HepG2 (cell line): Measurements from ENCODE around the gene RPS25. TPM values are rescaled to one million over a fixed set of nuclear protein-coding genes. Genes with fewer than 3 reads are reported as not detected.

ENCODE experiments used
- NFATC3 ChIP-seq: sonication (generic); formaldehyde crosslinking; IDR thresholded peaks from 2 replicates; pipeline ENCODE4 v1.5.1; 2020; ENCODE audit warnings: mild to moderate bottlenecking, missing genetic modification reagents
- NRL ChIP-seq: sonication (generic); formaldehyde crosslinking; IDR thresholded peaks from 2 replicates; pipeline ENCODE4 v1.5.0; 2020; ENCODE audit warnings: missing genetic modification reagents, mild to moderate bottlenecking, moderate library complexity, borderline replicate concordance
- ONECUT2 ChIP-seq: sonication (generic); formaldehyde crosslinking; IDR thresholded peaks from 2 replicates; pipeline ENCODE4 v1.4.0; 2020; ENCODE audit warnings: missing genetic modification reagents
- REPIN1 ChIP-seq: sonication (generic); formaldehyde crosslinking; IDR thresholded peaks from 2 replicates; pipeline ENCODE4 v1.8.0; 2022; ENCODE audit warnings: missing genetic modification reagents, low read depth, mild to moderate bottlenecking, borderline replicate concordance
- SIX1 ChIP-seq: sonication (generic); formaldehyde crosslinking; IDR thresholded peaks from 2 replicates; pipeline ENCODE4 v1.4.0; 2020; ENCODE audit warnings: missing genetic modification reagents, borderline replicate concordance
- STAG1 ChIP-seq: sonication (generic); formaldehyde crosslinking; IDR thresholded peaks from 2 replicates; pipeline ENCODE4 v1.4.0; 2020; ENCODE audit warnings: missing genetic modification reagents
- YEATS4 ChIP-seq: sonication (generic); formaldehyde crosslinking; IDR thresholded peaks from 2 replicates; pipeline ENCODE4 v1.4.0; 2020; ENCODE audit warnings: missing genetic modification reagents, borderline replicate concordance
- ZBTB3 ChIP-seq: sonication (generic); formaldehyde crosslinking; IDR thresholded peaks from 2 replicates; pipeline ENCODE4 v1.4.0; 2020; ENCODE audit warnings: low read depth, mild to moderate bottlenecking, moderate library complexity, missing genetic modification reagents, borderline replicate concordance
- ZBTB38 ChIP-seq: sonication (generic); formaldehyde crosslinking; IDR thresholded peaks from 2 replicates; pipeline ENCODE4 v1.5.1; 2020; ENCODE audit warnings: mild to moderate bottlenecking, missing genetic modification reagents
- ZBTB49 ChIP-seq: sonication (generic); formaldehyde crosslinking; IDR thresholded peaks from 2 replicates; pipeline ENCODE4 v1.4.0; 2020; ENCODE audit warnings: missing genetic modification reagents, borderline replicate concordance
- ZFP37 ChIP-seq: sonication (generic); formaldehyde crosslinking; IDR thresholded peaks from 2 replicates; pipeline ENCODE4 v1.4.0; 2020; ENCODE audit warnings: missing genetic modification reagents, borderline replicate concordance
- ZNF10 ChIP-seq: sonication (generic); formaldehyde crosslinking; IDR thresholded peaks from 2 replicates; pipeline ENCODE4 v1.4.0; 2020; ENCODE audit warnings: mild to moderate bottlenecking, low read depth, missing genetic modification reagents, borderline replicate concordance
- ZNF121 ChIP-seq: sonication (generic); formaldehyde crosslinking; IDR thresholded peaks from 2 replicates; pipeline ENCODE4 v1.5.0; 2020; ENCODE audit warnings: mild to moderate bottlenecking, missing genetic modification reagents
- ZNF124 ChIP-seq: sonication (generic); formaldehyde crosslinking; IDR thresholded peaks from 2 replicates; pipeline ENCODE4 v1.4.0; 2020; ENCODE audit warnings: missing genetic modification reagents
- ZNF225 ChIP-seq: sonication (generic); formaldehyde crosslinking; IDR thresholded peaks from 2 replicates; pipeline ENCODE4 v1.4.0; 2020; ENCODE audit warnings: mild to moderate bottlenecking, missing genetic modification reagents
- ZNF552 ChIP-seq: sonication (generic); formaldehyde crosslinking; IDR thresholded peaks from 2 replicates; pipeline ENCODE4 v1.9.0; 2022; ENCODE audit warnings: missing genetic modification reagents, mild to moderate bottlenecking, borderline replicate concordance
- ZNF562 ChIP-seq: sonication (generic); formaldehyde crosslinking; IDR thresholded peaks from 2 replicates; pipeline ENCODE4 v1.8.0; 2022; ENCODE audit warnings: missing genetic modification reagents, borderline replicate concordance
- ZNF768 ChIP-seq: sonication (generic); formaldehyde crosslinking; IDR thresholded peaks from 2 replicates; pipeline ENCODE4 v1.4.0; 2020; ENCODE audit warnings: missing genetic modification reagents
- ZNF790 ChIP-seq: sonication (generic); formaldehyde crosslinking; IDR thresholded peaks from 2 replicates; pipeline ENCODE4 v1.8.0; 2022; ENCODE audit warnings: missing genetic modification reagents, mild to moderate bottlenecking, borderline replicate concordance
- polyA plus RNA-seq, 8 experiments: library from polyadenylated mRNA; depleted of rRNA in 3 of 8; stranded (reverse) in 7 of 8; unstranded in 1 of 8; fragments of >200 nt; fragmentation: Illumina TruSeq in 4 of 8; extraction: Trizol in 4 of 8; gene quantifications; 2 replicates each; pipeline versions ENCODE4 v1.2.1 to v1.2.3, GENCODE V29; 2011 to 2016; ENCODE audit warnings: low read depth in 4 of 8, missing spikeins in 1 of 8, mixed read lengths in 1 of 8; ENCODE audit not compliant: insufficient read depth in 1 of 8
- total RNA-seq, 5 experiments: library from RNA; depleted of rRNA; stranded (reverse); fragments of >200 nt; fragmentation: Illumina TruSeq; extraction: Trizol; gene quantifications; 2 replicates each; pipeline ENCODE4 v1.2.3, GENCODE V29; 2016; ENCODE audit warnings: low read depth in 1 of 5
- TF ChIP-seq, protein P1 (sequence below): sonication (generic); formaldehyde crosslinking; IDR thresholded peaks from 2 replicates; pipeline ENCODE4 v1.8.1; 2023; ENCODE audit warnings: mild to moderate bottlenecking, moderate library complexity, missing genetic modification reagents
- TF ChIP-seq, protein P2 (sequence below): sonication (generic); formaldehyde crosslinking; IDR thresholded peaks from 2 replicates; pipeline ENCODE4 v1.8.1; 2023; ENCODE audit warnings: mild to moderate bottlenecking, missing genetic modification reagents
- TF ChIP-seq, protein P3 (sequence below): IDR thresholded peaks from 2 replicates; pipeline ENCODE4 v1.6.1; 2016; ENCODE audit warnings: mild to moderate bottlenecking, missing biosample characterization, missing genetic modification reagents

The RPS25 gene
- total and polyA plus RNA-seq, 2 of the 13 experiments (the other 11 are each of a cell fraction or from before 2014, with no cell fraction given) = 839 to 1,415 TPM

DNA sequence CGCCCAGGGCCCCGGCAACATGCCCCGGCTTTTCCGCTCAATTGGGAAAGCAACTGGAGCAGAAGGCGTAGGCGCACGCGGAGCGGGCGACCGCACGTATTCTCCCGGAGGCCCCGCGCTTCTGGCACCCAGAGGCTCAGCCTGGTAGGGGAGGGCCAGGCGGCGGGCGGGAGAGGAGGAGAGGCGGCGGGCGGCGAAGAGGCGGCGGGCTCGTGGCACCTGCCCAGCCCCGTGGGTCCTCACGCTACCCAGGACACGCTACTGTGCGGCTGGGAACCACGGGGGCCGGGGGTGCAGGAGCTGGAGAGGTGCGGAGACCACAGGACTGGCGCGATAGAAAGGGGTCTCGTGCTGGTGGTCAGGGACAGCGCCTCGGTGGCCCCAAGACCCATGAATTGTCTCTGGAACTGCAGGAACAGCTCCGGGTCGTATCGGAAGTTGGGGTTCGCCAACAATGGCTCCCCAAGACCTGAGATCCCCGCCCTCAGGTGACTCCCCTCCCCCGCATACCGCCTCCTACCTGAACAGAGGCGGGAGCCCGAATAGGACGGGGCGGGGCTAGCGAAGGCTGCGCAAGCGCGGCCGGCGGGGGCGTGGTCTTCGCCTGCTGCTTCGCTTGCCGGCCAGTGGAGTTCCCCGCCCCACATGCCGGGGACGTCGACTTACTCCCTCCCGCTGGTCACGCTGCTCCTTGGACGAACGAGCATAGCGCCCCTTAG is 12.3 kb upstream of the RPS25 start, which contains the start of gene SLC37A4 (continued):
- no peak for TF ChIP-seq NFATC3 (CRISPR knock-in tag)
- TF ChIP-seq ZBTB49 (CRISPR knock-in tag) = no peak
- TF ChIP-seq ZNF790 = no peak
- TF ChIP-seq SIX1 (CRISPR knock-in tag) = peak; percentile 50; the same call in 1 of the 2 replicates
- TF ChIP-seq, protein P1, sequence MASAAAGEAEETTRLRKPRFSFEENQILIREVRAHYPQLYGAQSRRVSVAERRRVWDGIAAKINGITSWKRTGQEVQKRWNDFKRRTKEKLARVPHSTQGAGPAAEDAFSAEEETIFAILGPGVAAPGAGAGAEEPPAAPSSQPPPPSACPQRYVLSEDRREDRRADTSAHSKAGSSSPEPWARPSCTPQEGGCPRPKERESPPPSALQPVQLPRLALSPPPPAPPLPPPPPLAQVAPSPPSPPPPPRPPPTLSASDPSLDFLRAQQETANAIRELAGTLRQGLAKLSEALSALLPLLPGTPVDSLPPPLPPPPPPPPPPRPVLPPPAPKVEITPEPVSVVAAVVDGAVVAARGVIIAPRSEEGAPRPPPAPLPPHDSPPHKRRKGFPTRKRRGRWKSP (CRISPR knock-in tag) = peak; percentile 72; the same call in 1 of the 2 replicates
- peak; percentile 92 for TF ChIP-seq REPIN1 (CRISPR knock-in tag)
- TF ChIP-seq ZFP37 (CRISPR knock-in tag) = peak; percentile 77; the same call in 1 of the 2 replicates
- peak; percentile 55; the same call in 1 of the 2 replicates for TF ChIP-seq YEATS4
- TF ChIP-seq, protein P2, sequence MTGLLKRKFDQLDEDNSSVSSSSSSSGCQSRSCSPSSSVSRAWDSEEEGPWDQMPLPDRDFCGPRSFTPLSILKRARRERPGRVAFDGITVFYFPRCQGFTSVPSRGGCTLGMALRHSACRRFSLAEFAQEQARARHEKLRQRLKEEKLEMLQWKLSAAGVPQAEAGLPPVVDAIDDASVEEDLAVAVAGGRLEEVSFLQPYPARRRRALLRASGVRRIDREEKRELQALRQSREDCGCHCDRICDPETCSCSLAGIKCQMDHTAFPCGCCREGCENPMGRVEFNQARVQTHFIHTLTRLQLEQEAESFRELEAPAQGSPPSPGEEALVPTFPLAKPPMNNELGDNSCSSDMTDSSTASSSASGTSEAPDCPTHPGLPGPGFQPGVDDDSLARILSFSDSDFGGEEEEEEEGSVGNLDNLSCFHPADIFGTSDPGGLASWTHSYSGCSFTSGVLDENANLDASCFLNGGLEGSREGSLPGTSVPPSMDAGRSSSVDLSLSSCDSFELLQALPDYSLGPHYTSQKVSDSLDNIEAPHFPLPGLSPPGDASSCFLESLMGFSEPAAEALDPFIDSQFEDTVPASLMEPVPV = peak; percentile 69; the same call in 1 of the 2 replicates
- TF ChIP-seq ZNF10 (CRISPR knock-in tag) = no peak
- TF ChIP-seq ONECUT2 = no peak; the same call in 1 of the 2 replicates
- peak; percentile 73 for TF ChIP-seq STAG1 (CRISPR knock-in tag)
- no peak for TF ChIP-seq ZNF562 (CRISPR knock-in tag)
- TF ChIP-seq ZNF225 (CRISPR knock-in tag) = peak; percentile 85
- TF ChIP-seq ZBTB38 (CRISPR knock-in tag) = peak; percentile 87
- TF ChIP-seq ZNF552 (CRISPR knock-in tag) = 0 out of 2 replicates have a peak, but pooled peaks have one; percentile 49
- TF ChIP-seq, protein P3, sequence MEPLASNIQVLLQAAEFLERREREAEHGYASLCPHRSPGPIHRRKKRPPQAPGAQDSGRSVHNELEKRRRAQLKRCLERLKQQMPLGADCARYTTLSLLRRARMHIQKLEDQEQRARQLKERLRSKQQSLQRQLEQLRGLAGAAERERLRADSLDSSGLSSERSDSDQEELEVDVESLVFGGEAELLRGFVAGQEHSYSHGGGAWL (CRISPR knock-in tag) = peak; percentile 79
- peak; percentile 19 for TF ChIP-seq NRL (CRISPR knock-in tag)
- peak; percentile 35; the same call in 1 of the 2 replicates for TF ChIP-seq ZNF121 (CRISPR knock-in tag)
- peak; percentile 94 for TF ChIP-seq ZNF124 (CRISPR knock-in tag)
- TF ChIP-seq ZNF768 (CRISPR knock-in tag) = no peak; the same call in 1 of the 2 replicates
- TF ChIP-seq ZBTB3 (CRISPR knock-in tag) = 0 out of 2 replicates have a peak, but pooled peaks have one; percentile 38
